GM18951 (cell line): Measurements from ENCODE around the gene PIK3R3.
"Not testable (repeated sequence)": the region's sequence is repeated elsewhere in the genome, so short reads cannot be mapped to it uniquely, and the experiment has no call there.

Experiments used
- POLR2A ChIP-seq: IDR thresholded peaks from 4 replicates; pipeline ENCODE4 v1.6.1; 2011; ENCODE audit warnings: mild to moderate bottlenecking; ENCODE audit not compliant: insufficient read length, insufficient read depth; ENCODE audit errors: extremely low read depth
- in situ Hi-C: fragments of 300-500 bp; cut with MboI; formaldehyde crosslinking; loops from one replicate; pipeline ENCODE4 v1.12.0; 2022; ENCODE audit warnings: low sequenced_read_pairs, mixed read lengths, inconsistent platforms; ENCODE audit not compliant: unreplicated experiment

The PIK3R3 gene

DNA sequence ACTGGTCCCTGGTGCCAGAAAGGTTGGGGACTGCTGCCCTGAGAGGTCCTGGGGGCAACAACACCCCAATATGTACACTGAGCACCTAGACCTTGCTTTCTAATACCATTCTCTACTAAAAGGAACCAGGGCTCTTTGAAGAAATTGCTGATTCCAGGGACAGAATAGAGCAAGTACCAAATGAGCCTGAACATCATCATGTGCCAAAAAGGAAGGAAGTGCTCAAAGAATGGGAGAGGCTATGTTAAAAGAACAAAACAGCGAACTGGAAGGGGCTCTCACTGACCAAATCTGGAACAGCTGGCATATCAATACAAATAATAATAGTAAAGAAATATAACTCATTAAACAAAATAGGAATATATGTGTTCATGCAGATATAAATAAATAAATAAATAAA, 50.8 kb downstream of the PIK3R3 start:
- in situ Hi-C loops: no loop called here
- TF ChIP-seq POLR2A: no peak

DNA sequence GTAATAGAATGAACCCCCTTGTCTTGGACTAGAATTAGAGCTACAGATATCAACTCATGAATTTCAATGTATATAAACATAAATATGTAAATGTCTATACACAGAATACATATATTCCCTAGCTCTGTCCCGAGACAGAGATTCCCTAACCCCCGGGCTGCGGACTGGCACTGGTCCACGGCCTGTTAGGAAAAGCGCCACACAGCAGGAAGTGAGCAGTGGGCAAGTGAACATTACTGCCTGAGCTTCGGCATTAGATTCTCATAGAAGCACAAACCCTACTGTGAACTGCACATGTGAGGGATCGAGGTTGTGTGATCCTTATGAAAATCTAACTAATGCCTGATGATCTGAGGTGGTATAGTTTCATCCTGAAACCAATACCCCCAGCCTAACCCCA, 51.2 kb downstream of the PIK3R3 start:
- in situ Hi-C loops: no loop called here
- TF ChIP-seq POLR2A: no peak

- TF ChIP-seq POLR2A: no peak
- in situ Hi-C loops: no loop called here
These were observed 52.2 kb downstream of the PIK3R3 start for GRCh38 chr1:46080257-46080656.

DNA sequence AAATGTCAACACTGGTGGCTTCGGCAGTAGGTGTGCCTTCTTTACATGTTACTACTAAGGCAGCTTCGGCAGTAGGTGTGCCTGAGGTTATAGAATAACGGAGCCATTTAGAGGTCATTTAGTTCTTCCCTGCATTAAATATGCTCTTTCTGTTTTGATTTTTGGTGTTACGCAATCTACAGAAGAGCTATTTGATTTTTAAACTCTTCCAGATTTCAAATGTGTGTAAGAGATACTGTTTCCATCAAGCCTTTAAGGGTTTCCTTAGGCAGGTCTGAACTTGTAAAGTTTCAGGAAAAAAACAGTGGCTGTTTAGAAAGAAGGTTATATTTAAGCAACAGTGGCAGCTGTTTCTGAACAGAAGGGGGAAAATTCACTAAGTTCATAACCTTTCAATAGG, 54.8 kb downstream of the PIK3R3 start:
- no peak for TF ChIP-seq POLR2A
- in situ Hi-C loops: no loop called here

GRCh38 chr1:46076343-46076742, 56.1 kb downstream of the PIK3R3 start:
- in situ Hi-C loops: no loop called here
- no peak for TF ChIP-seq POLR2A

DNA sequence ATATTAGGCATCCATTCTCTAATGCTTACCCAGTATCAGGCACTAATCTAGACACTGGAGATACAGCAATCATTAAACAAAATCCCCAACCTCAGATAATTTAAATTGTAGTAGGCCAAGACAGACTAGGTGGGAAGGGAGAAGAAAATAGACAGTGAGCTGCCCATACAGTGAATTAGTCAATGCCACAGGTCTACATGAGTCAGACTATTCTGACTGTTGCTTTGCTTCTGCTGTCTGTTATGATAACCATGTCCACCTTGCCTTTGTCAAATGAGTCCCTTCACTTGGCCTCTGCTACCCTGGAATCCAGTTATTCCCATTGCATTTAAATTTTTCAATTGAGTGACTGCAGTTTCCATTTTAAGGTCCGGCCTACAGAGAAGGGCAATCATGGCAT, 59.5 kb downstream of the PIK3R3 start:
- in situ Hi-C loops: no loop called here
- TF ChIP-seq POLR2A: no peak

DNA sequence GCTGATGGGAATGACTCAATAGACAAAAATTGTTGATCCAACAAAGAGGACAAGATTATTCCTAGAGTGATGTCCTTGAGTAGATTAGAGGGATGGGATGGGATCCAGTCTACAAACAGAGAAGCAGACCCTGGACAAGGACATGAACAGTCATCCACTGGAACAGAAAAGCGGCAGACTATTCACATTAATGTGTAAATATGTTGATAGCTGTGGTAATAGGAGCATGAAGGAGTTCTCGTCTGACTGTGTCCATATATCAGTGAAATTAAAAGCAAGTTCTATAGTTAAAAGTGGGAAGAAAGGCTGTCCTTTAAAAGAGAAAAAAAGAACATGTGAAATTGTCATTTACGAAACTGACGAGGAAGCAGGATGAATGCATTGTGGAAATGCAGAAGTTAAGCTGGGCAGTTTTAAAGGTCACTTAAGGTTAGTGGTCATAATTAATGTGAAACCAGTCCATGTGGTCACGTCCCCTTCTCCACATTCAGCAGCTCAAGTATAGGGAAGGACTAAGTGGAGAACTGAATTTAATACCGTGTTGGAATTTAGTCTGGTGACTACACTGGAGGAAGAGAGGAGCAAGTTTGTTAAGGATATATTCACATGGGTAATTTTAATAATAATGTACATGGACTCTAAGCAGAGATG, 62.1 kb downstream of the PIK3R3 start:
- no peak for TF ChIP-seq POLR2A
- in situ Hi-C loops: no loop called here

- in situ Hi-C loops: no loop called here
- no peak for TF ChIP-seq POLR2A
These were observed 63.9 kb downstream of the PIK3R3 start for GRCh38 chr1:46068525-46068924.

- no peak for TF ChIP-seq POLR2A
- in situ Hi-C loops: no loop called here
These were observed 64.8 kb downstream of the PIK3R3 start for GRCh38 chr1:46067652-46068051.

GRCh38 chr1:46065405-46065804, 67.0 kb downstream of the PIK3R3 start:
- in situ Hi-C loops: no loop called here

GRCh38 chr1:46064708-46065107, 67.7 kb downstream of the PIK3R3 start:
- in situ Hi-C loops: no loop called here
- TF ChIP-seq POLR2A: no peak

More at GRCh38 chr1:46065405-46065804, 67.0 kb downstream of the PIK3R3 start:
- no peak for TF ChIP-seq POLR2A

GRCh38 chr1:46062651-46063319, 69.6 kb downstream of the PIK3R3 start:
- in situ Hi-C loops: no loop called here

DNA sequence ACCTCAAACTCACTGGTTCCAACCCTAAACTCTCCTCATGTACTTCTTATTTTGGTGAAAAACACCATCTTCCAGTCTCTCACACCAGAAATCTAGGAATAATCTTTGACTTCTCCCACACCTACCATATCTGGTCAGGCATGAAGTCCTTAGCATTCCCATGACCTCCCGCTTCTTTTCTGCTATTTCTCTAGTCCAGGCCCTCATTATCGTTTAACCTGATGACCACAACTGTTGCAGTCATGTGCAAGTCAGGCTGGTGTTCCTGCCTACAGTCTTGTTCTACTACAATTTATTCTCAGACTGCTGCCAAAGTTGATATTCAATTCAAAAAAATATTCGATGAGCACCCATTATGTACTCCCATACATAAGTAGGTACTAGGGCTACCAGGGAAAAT, 71.3 kb downstream of the PIK3R3 start:
- no peak for TF ChIP-seq POLR2A
- in situ Hi-C loops: no loop called here

More at GRCh38 chr1:46062651-46063319, 69.6 kb downstream of the PIK3R3 start:
- TF ChIP-seq POLR2A: no peak

DNA sequence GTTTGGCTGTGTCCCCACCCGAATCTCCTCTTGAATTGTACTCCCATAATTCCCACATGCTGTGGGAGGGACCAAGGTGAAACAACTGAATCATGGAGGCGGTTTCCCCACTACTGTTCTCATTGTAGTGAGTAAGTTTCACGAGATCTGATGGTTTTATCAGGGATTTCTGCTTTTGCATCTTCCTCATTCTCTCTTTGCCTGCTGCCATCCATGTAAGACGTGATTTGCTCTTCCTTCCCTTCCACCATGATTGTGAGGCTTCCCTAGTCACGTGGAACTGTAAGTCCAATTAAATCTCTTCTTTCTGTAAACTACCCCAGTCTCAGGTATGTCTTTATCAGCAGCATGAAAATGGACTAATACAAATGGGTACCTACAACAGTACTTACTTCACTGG, 73.5 kb downstream of the PIK3R3 start:
- no peak for TF ChIP-seq POLR2A
- in situ Hi-C loops: no loop called here

DNA sequence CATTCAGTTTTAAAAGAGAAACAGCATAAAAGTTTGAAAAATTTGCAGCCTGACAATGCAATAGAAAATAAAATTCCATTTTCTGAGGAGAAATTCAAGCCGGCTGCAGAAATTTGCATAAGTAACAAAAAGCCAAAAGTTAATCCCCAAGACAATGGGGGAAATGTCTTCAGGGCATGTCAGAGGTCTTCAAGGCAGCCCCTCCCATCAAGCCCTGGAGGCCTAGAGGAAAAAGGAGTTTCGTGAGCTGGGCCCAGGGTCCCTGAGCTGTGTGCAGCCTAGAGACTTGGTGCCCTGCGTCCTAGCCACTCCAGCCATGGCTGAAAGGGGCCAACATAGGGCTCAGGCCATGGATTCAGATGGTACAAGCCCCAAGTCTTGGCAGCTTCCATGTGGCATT, 74.6 kb downstream of the PIK3R3 start:
- no peak for TF ChIP-seq POLR2A
- in situ Hi-C loops: no loop called here

DNA sequence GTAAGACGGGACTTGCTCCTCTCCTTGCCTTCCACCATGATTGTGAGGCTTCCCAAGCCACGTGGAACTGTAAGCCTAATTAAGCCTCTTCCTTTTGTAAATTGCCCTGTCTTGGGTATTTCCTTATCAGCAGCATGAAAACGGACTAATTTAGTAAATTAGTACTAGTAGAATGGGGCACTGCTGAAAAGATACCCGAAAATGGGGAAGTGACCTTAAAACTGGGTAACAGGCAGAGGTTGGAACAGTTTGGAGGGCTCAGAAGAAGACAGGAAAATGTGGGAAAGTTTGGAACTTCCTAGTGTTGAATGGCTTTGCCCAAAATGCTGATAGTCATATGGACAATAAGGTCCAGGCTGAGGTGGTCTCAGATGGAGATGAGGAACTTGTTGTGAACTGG, 75.2 kb downstream of the PIK3R3 start:
- in situ Hi-C loops: not testable (repeated sequence)
